ENCODE data around the gene ZC3H6. TPM values are rescaled to one million over a fixed set of nuclear protein-coding genes. Genes with fewer than 3 reads are reported as not detected.

ZC3H6 gene
- total and polyA plus RNA-seq, 2 of the 13 experiments (the other 11 are each of a cell fraction or from before 2014, with no cell fraction given): 0.71 to 0.93 TPM

GRCh38 chr2:112275887-112276773 lies 733 bp downstream of the ZC3H6 start (continued):
- TF ChIP-seq SIN3B (IDR thresholded peaks at IDR 0.05; ENCODE audit: low read length) (0 out of 2 replicates have a peak, but pooled peaks have one; percentile 26), MXI1 (IDR thresholded peaks at IDR 0.05; ENCODE audit: borderline replicate concordance, low read depth, low read length) (peak; percentile 62), CSRNP2 (CRISPR knock-in tag; conservative IDR thresholded peaks at IDR 0.05; ENCODE audit: low read depth) (no peak), ZNF670 (CRISPR knock-in tag; IDR thresholded peaks at IDR 0.05; ENCODE audit: borderline replicate concordance) (0 out of 2 replicates have a peak, but pooled peaks have one; percentile 1), SP140L (CRISPR knock-in tag; IDR thresholded peaks at IDR 0.05; ENCODE audit: borderline replicate concordance) (0 out of 2 replicates have a peak, but pooled peaks have one; percentile 0), IRF2 (CRISPR knock-in tag; IDR thresholded peaks at IDR 0.05) (no peak; the same call in 1 of the 2 replicates), GMEB1 (CRISPR knock-in tag; IDR thresholded peaks at IDR 0.05; ENCODE audit: borderline replicate concordance) (0 out of 2 replicates have a peak, but pooled peaks have one; percentile 13), ZNF720 (CRISPR knock-in tag; IDR thresholded peaks at IDR 0.05) (no peak), AHR (CRISPR knock-in tag; IDR thresholded peaks at IDR 0.05) (no peak), ZFP91 (CRISPR knock-in tag; IDR thresholded peaks at IDR 0.05; ENCODE audit: borderline replicate concordance) (peak; percentile 56; the same call in 1 of the 2 replicates), RARA (CRISPR knock-in tag; IDR thresholded peaks at IDR 0.05) (peak; percentile 68), ZNF142 (CRISPR knock-in tag; IDR thresholded peaks at IDR 0.05) (0 out of 2 replicates have a peak, but pooled peaks have one; percentile 34), ETV5 (CRISPR knock-in tag; IDR thresholded peaks at IDR 0.05; ENCODE audit: borderline replicate concordance) (no peak; the same call in 1 of the 2 replicates), GATA4 (IDR thresholded peaks at IDR 0.05; ENCODE audit: borderline replicate concordance, low read depth) (peak; percentile 24; the same call in 1 of the 2 replicates)
